Renal cortex interstitium (tissue), 11 donors: Measurements from ENCODE around the gene KCNT2. TPM values are rescaled to one million over a fixed set of nuclear protein-coding genes. Genes with fewer than 3 reads are reported as not detected.

Experiments
- DNase-seq, 11 donors: peaks; one replicate each; pipeline ENCODE4 v3.0.0-alpha.2; 2013; ENCODE audit warnings: low read depth in 9 of 11, low spot score in 4 of 11; ENCODE audit errors: extremely low read depth in 1 of 11
- polyA plus RNA-seq, 3 donors: library from polyadenylated mRNA; unstranded; fragments of 120-200 nt; gene quantifications; one replicate each; pipeline ENCODE4 v1.2.1, GENCODE V29; 2013; ENCODE audit not compliant: insufficient read length in 3 of 3

Gene KCNT2
- polyA plus RNA-seq, 3 donors = 8.2 to 12.2 (median 11.2) TPM

GRCh38 chr1:196376630-196377328 is 231.5 kb downstream of the KCNT2 start:
- DNase-seq = no peak

GRCh38 chr1:196373798-196374197 is 234.4 kb downstream of the KCNT2 start:
- no peak for DNase-seq

- peak in 1 of 11 donors; percentile 18 for DNase-seq
These were observed 235.2 kb downstream of the KCNT2 start for GRCh38 chr1:196372896-196373536.

- DNase-seq = no peak
These were observed 240.4 kb downstream of the KCNT2 start for GRCh38 chr1:196367838-196368237.

- DNase-seq = no peak
These were observed 241.3 kb downstream of the KCNT2 start for GRCh38 chr1:196366817-196367495.

GRCh38 chr1:196361112-196361714 is 247.0 kb downstream of the KCNT2 start:
- DNase-seq = no peak

- no peak for DNase-seq
These were observed 250.3 kb downstream of the KCNT2 start for GRCh38 chr1:196357913-196358312.

GRCh38 chr1:196355206-196355786 is 252.9 kb downstream of the KCNT2 start:
- peak in 2 of 11 donors; percentile 17 to 20 for DNase-seq

GRCh38 chr1:196344453-196344852 is 263.8 kb downstream of the KCNT2 start:
- DNase-seq = no peak

- no peak for DNase-seq
These were observed 283.9 kb downstream of the KCNT2 start for GRCh38 chr1:196324345-196324744.

GRCh38 chr1:196323869-196324268 is 284.4 kb downstream of the KCNT2 start:
- DNase-seq = no peak

GRCh38 chr1:196319301-196319700 is 288.9 kb downstream of the KCNT2 start:
- DNase-seq = no peak

GRCh38 chr1:196317535-196318522 is 290.4 kb downstream of the KCNT2 start:
- DNase-seq = peak in 6 of 11 donors; percentile 13 to 34 (median 24)

GRCh38 chr1:196312739-196313138 is 295.5 kb downstream of the KCNT2 start:
- DNase-seq = no peak

GRCh38 chr1:196309386-196309785 is 298.9 kb downstream of the KCNT2 start:
- peak in 3 of 11 donors; percentile 7 to 19 (median 13) for DNase-seq

- no peak for DNase-seq
These were observed 300.1 kb downstream of the KCNT2 start for GRCh38 chr1:196308176-196308575.

- DNase-seq = no peak
These were observed 301.8 kb downstream of the KCNT2 start for GRCh38 chr1:196306421-196306820.

- no peak for DNase-seq
These were observed 303.0 kb downstream of the KCNT2 start for GRCh38 chr1:196305216-196305615.
